Hepatocyte (in vitro differentiated cells): Measurements from ENCODE around the gene PTPRN2. TPM values are rescaled to one million over a fixed set of nuclear protein-coding genes. Genes with fewer than 3 reads are reported as not detected.

Experiments used
- DNase-seq: peaks from one replicate; pipeline ENCODE4 v3.0.0-alpha.2; 2016; ENCODE audit warnings: low spot score
- H2AFZ ChIP-seq: fragments of 200-600 bp; sonication (generic); 2 replicates; pipeline ENCODE4 v1.6.0; 2016; ENCODE audit warnings: antibody characterized with exemption, mild to moderate bottlenecking
- H3K27ac ChIP-seq: fragments of 200-600 bp; sonication (generic); 2 replicates; pipeline ENCODE4 v1.5.1; 2016; ENCODE audit warnings: mild to moderate bottlenecking
- H3K27me3 ChIP-seq: fragments of 200-600 bp; sonication (generic); 2 replicates; pipeline ENCODE4 v1.6.1; 2016
- H3K36me3 ChIP-seq: fragments of 200-600 bp; sonication (generic); replicated peaks from 2 replicates; pipeline ENCODE4 v1.5.1; 2016; ENCODE audit warnings: low read depth; ENCODE audit not compliant: insufficient read depth
- H3K4me1 ChIP-seq: fragments of 200-600 bp; sonication (generic); 2 replicates; pipeline ENCODE4 v1.5.1; 2016; ENCODE audit warnings: mild to moderate bottlenecking, moderate library complexity; ENCODE audit not compliant: insufficient read depth
- H3K4me2 ChIP-seq: fragments of 200-600 bp; sonication (generic); 2 replicates; pipeline ENCODE4 v1.6.0; 2016
- H3K4me3 ChIP-seq: fragments of 200-600 bp; sonication (generic); 2 replicates; pipeline ENCODE4 v1.5.1; 2016; ENCODE audit warnings: mild to moderate bottlenecking
- H3K79me2 ChIP-seq: fragments of 200-600 bp; sonication (generic); 2 replicates; pipeline ENCODE4 v1.6.0; 2017; ENCODE audit warnings: mild to moderate bottlenecking
- H3K9me2 ChIP-seq: fragments of 200-600 bp; sonication (generic); replicated peaks from 2 replicates; pipeline ENCODE4 v1.6.0; 2017; ENCODE audit warnings: mild to moderate bottlenecking; ENCODE audit not compliant: insufficient read depth
- H3K9me3 ChIP-seq: fragments of 200-600 bp; sonication (generic); 2 replicates; pipeline ENCODE4 v1.5.1; 2016; ENCODE audit warnings: low read depth, mild to moderate bottlenecking
- H4K20me1 ChIP-seq: fragments of 200-600 bp; sonication (generic); 2 replicates; pipeline ENCODE4 v1.6.0; 2016; ENCODE audit warnings: mild to moderate bottlenecking; ENCODE audit not compliant: insufficient read depth, poor library complexity, severe bottlenecking
- EZH2 ChIP-seq: fragments of 200-600 bp; sonication (generic); IDR thresholded peaks from 2 replicates; pipeline ENCODE4 v1.6.1; 2016; ENCODE audit warnings: antibody characterized with exemption, mild to moderate bottlenecking, borderline replicate concordance
- EZH2phosphoT487 ChIP-seq: fragments of 200-600 bp; sonication (generic); IDR thresholded peaks from one replicate; pipeline ENCODE4 v1.6.1; 2018; ENCODE audit warnings: antibody characterized with exemption, mild to moderate bottlenecking, low read depth, moderate library complexity; ENCODE audit not compliant: unreplicated experiment, severe bottlenecking
- WGBS: methylation state at CpG from one replicate; pipeline ENCODE4 v1.1.6; 2016; ENCODE audit warnings: low lambda C conversion rate; ENCODE audit errors: missing lambda C conversion rate; 5-methylcytosine and 5-hydroxymethylcytosine counted together
- polyA plus RNA-seq: library from polyadenylated mRNA; unstranded; fragments of >200 nt; fragmentation: Nextera tagmentation; extraction: Ambion mirVana; gene quantifications from 2 replicates; pipeline ENCODE4 v1.2.1, GENCODE V29; 2016
- total RNA-seq: library from RNA; depleted of rRNA; stranded (reverse); fragments of >200 nt; gene quantifications from 2 replicates; pipeline ENCODE4 v1.2.3, GENCODE V29; 2014
- TF ChIP-seq, protein P1 (sequence below): fragments of 200-600 bp; sonication (generic); IDR thresholded peaks from 2 replicates; pipeline ENCODE4 v1.5.1; 2016; ENCODE audit warnings: antibody characterized with exemption, mild to moderate bottlenecking; ENCODE audit not compliant: poor library complexity

Gene PTPRN2
- total and polyA plus RNA-seq, 2 experiments from 2014 or later, result 2.1 to 3.3 TPM

DNA sequence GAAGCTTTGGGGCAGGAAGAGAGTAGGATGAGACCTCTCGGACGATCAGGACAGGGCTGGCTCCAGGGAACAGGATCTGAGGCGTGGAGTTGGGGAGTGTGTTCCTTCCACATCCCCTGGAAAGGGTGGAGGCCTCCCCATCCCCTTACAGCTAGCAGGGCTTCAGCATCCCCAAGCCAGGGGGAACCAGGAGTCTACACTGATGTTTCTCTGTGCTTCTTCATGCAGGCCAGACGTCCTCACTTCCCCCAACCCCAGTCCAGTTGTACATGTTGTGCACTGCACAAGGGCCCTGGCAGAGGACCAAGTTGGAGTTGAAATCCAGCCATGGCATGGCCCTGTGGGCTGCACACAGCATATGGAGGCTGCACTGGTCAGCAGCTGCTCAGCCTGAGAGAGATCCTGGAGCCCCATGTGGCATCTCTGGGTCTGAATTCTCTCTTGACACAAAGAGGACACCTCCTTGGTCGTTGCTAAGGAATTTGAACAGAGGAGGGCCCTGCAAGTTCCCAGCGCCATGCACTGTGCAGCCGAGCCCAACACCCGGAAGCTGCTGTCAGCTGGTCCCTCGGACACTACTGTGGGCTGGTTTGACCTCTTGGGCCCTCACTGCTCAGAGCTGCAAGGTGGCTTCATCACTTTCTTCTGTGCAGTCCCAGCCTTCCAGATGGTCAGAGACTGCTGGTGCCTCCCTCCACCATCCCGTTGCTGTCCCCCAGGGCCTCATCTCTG is 1069.7 kb downstream of the PTPRN2 start:
- Histone ChIP-seq H3K36me3 (no peaks in the 10 kb centered on the region), H4K20me1 (no peaks in the 10 kb centered on the region), H2AFZ (no peak overlapping the region), H3K9me3 (no peaks in the 10 kb centered on the region), H3K9me2 (no peaks in the 10 kb centered on the region), H3K27ac (no peak overlapping the region), H3K4me2 (no peak overlapping the region), H3K27me3 (no peaks in the 10 kb centered on the region), H3K4me1 (no peaks in the 10 kb centered on the region), H3K4me3 (no peak overlapping the region), H3K79me2 (no peaks in the 10 kb centered on the region)
- TF ChIP-seq EZH2phosphoT487 (no peak), EZH2 (no peak)
- no peak for DNase-seq
- WGBS, result 79% methylated on average over 10 of the region's 10 CpGs

DNA sequence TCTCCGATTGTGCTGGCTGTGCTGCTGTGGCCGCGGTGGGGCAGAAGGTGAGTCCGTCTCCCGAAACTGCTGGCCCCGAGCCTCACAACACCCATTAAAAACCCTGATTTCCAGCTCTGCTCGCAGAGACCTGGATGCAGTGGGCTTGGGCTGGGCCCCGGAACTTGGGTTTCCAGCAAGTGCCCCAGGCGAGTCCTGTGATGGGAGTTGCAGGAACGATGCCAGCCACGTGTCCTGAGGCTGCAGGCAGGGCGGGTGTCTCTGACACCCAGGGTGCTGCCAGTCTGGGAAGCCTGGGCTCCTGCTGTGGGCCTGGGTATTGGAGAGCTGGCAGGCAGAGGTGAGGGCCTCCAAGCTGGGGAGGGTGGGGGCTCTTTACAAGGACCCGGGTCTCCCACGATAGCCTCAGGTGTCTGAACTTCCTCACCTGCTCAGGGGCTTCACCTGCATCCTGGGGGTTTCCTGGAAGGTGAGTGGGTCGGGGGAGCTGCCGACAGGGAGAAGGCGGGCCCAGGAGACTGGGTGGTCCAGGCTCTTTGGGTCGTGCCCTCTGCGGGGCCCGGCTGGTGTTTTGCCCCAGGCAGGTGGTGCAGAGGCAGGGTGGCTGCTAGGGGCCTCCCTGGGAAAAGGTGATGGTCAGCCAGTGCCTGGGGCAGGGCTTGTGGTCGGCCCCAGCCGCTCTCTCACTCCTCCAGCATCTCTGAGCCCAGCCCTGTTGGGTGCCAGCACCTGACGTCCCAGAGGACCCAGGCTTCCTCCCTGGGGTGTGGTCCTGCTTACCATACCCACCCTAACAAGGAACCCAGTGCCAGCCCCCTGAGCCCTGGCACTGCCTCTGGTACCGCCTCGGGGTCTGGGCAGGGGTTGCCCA is 1070.5 kb downstream of the PTPRN2 start:
- Histone ChIP-seq H3K79me2 (no peaks in the 10 kb centered on the region), H3K9me3 (no peaks in the 10 kb centered on the region), H3K36me3 (no peaks in the 10 kb centered on the region), H3K27me3 (no peaks in the 10 kb centered on the region), H2AFZ (no peak overlapping the region), H3K27ac (no peak overlapping the region), H3K4me2 (no peak overlapping the region), H3K4me3 (no peak overlapping the region), H3K9me2 (no peaks in the 10 kb centered on the region), H4K20me1 (no peaks in the 10 kb centered on the region), H3K4me1 (no peaks in the 10 kb centered on the region)
- no peak for DNase-seq
- TF ChIP-seq, protein P1, sequence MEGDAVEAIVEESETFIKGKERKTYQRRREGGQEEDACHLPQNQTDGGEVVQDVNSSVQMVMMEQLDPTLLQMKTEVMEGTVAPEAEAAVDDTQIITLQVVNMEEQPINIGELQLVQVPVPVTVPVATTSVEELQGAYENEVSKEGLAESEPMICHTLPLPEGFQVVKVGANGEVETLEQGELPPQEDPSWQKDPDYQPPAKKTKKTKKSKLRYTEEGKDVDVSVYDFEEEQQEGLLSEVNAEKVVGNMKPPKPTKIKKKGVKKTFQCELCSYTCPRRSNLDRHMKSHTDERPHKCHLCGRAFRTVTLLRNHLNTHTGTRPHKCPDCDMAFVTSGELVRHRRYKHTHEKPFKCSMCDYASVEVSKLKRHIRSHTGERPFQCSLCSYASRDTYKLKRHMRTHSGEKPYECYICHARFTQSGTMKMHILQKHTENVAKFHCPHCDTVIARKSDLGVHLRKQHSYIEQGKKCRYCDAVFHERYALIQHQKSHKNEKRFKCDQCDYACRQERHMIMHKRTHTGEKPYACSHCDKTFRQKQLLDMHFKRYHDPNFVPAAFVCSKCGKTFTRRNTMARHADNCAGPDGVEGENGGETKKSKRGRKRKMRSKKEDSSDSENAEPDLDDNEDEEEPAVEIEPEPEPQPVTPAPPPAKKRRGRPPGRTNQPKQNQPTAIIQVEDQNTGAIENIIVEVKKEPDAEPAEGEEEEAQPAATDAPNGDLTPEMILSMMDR, result no peak
- WGBS, result 90% methylated on average over 25 of the region's 25 CpGs

DNA sequence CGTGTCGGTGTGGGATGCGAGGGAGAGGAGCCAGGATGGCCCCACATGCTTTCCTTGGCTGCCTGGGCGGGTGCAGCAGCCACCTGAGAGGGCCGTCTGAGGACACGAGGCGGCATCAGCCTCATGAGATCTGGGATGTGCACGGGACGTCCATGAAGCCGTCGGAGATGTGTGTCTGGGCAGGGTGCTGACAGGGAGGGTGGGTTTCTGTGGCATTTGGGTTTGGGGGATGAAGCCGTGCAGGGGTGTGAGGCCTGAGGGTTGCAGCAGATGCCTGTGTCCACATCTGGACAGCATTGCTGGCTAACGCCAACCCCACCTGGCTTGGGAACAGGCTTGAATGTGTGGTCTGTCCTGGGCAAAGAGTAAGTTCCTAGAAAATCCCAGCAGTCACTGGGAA is 1071.3 kb downstream of the PTPRN2 start:
- Histone ChIP-seq H3K4me2 (no peak overlapping the region), H2AFZ (no peak overlapping the region), H3K9me3 (no peaks in the 10 kb centered on the region), H3K79me2 (no peaks in the 10 kb centered on the region), H3K4me1 (no peaks in the 10 kb centered on the region), H4K20me1 (no peaks in the 10 kb centered on the region), H3K27me3 (no peaks in the 10 kb centered on the region), H3K27ac (no peak overlapping the region), H3K9me2 (no peaks in the 10 kb centered on the region), H3K4me3 (no peak overlapping the region), H3K36me3 (no peaks in the 10 kb centered on the region)
- TF ChIP-seq, protein P1, result no peak
- no peak for TF ChIP-seq EZH2
- no peak for TF ChIP-seq EZH2phosphoT487
- DNase-seq, result no peak
- 90% methylated on average over 12 of the region's 13 CpGs for WGBS

DNA sequence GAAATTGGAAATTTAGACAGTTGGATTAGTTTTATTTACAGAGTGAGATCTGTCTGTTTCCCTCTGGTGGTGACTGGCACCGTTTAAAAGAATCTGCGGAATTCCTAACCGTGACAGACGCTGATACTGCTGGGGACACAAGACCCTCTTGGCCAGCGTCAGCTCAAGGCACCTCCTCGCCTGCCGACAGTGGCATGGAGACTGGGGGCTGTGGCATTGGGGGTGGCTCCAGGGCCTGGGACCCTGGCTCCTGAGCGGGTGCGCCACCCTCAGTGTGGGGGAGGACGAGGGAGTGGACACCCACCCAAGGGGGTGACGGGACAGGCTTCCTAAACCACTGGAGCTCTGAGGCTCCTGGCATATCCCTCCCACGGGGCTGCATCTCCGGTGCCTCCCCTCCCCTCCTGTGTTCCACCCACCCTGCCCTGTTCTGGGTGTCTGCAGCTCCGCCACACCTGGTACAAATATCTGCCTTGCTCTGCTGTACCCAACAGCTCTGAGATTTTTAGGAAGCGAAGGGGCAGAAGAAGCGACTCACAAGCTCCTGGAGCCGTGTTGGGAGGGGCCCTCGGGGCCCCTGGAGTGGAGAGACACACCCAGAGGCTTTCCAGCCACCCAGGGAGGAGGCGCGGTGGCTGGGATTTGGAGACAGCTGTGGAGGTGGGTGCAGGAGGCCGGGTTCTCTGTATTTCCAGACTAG is 1072.1 kb downstream of the PTPRN2 start:
- no peaks in the 10 kb centered on the region for H3K9me3 ChIP-seq
- DNase-seq, result no peak
- H4K20me1 ChIP-seq, result no peaks in the 10 kb centered on the region
- TF ChIP-seq EZH2 (no peak), EZH2phosphoT487 (no peak)
- TF ChIP-seq, protein P1, result no peak
- no peaks in the 10 kb centered on the region for H3K36me3 ChIP-seq
- no peak overlapping the region for H3K4me2 ChIP-seq
- H3K4me1 ChIP-seq, result no peaks in the 10 kb centered on the region
- H3K9me2 ChIP-seq, result no peaks in the 10 kb centered on the region
- WGBS, result 60% methylated on average over 18 of the region's 21 CpGs
- no peak overlapping the region for H2AFZ ChIP-seq
- H3K27me3 ChIP-seq, result no peaks in the 10 kb centered on the region
- H3K27ac ChIP-seq, result no peak overlapping the region
- H3K79me2 ChIP-seq, result no peaks in the 10 kb centered on the region
- no peak overlapping the region for H3K4me3 ChIP-seq
